RWPE1 (cell line): ENCODE measurements around the gene KIRREL3.

Experiments
- CTCF ChIA-PET: fragments of 350-600 bp; sonication (Branson Sonifier 250); formaldehyde crosslinking; extraction: SDS; loops from one replicate; lab custom pipeline; 2021; lab: Yijun Ruan, JAX
- POLR2A ChIA-PET: fragments of 400-600 bp; formaldehyde crosslinking; extraction: SDS; loops from one replicate; lab custom pipeline; 2020; ENCODE audit warnings: antibody characterized with exemption; ENCODE audit not compliant: low non-redundant PET; lab: Yijun Ruan, JAX
- DNase-seq: peaks from one replicate; pipeline ENCODE4 v3.0.0; 2012; ENCODE audit warnings: low spot score
- H3K27ac ChIP-seq: fragments of 450-650 bp; 2 replicates; pipeline ENCODE4 v1.5.1; 2017
- TF ChIP-seq, protein P1 (sequence below): fragments of 450-650 bp; conservative IDR thresholded peaks from 2 replicates; pipeline ENCODE4 v1.5.1; 2017; ENCODE audit warnings: low read depth, mild to moderate bottlenecking

The KIRREL3 gene

DNA sequence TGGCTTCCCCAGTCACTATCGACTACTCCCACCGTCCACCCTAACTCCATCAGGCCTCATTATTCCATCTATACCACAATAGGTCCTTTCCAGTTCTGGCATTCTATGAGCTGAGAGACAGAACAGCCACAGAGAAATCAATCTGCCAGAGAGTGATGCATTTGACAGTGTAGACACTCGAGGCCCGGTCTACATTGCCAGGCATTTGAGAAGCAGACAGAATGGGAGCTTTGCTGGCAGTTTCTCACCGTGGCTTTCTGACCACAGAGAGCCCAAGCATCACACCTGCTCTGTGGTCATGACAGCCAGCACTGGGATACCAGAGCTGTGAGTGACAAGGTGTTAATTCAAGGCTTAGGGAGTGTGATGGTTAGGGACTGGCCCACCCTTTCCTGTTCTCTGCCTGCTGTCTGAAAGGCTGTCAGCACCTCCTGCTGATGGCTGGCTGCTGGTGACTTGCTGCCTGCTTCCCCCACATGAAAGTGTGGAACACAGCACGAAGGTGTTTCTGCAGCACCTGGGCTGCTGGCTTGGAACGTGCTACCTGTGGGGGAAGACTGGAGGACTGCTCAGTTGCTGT lies 137.8 kb downstream of the KIRREL3 start:
- TF ChIP-seq, protein P1, sequence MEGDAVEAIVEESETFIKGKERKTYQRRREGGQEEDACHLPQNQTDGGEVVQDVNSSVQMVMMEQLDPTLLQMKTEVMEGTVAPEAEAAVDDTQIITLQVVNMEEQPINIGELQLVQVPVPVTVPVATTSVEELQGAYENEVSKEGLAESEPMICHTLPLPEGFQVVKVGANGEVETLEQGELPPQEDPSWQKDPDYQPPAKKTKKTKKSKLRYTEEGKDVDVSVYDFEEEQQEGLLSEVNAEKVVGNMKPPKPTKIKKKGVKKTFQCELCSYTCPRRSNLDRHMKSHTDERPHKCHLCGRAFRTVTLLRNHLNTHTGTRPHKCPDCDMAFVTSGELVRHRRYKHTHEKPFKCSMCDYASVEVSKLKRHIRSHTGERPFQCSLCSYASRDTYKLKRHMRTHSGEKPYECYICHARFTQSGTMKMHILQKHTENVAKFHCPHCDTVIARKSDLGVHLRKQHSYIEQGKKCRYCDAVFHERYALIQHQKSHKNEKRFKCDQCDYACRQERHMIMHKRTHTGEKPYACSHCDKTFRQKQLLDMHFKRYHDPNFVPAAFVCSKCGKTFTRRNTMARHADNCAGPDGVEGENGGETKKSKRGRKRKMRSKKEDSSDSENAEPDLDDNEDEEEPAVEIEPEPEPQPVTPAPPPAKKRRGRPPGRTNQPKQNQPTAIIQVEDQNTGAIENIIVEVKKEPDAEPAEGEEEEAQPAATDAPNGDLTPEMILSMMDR: no peak
- ChIA-PET CTCF (no interaction called here), POLR2A (no interaction called here)
- no peak for DNase-seq
- no peak overlapping the region for H3K27ac ChIP-seq

DNA sequence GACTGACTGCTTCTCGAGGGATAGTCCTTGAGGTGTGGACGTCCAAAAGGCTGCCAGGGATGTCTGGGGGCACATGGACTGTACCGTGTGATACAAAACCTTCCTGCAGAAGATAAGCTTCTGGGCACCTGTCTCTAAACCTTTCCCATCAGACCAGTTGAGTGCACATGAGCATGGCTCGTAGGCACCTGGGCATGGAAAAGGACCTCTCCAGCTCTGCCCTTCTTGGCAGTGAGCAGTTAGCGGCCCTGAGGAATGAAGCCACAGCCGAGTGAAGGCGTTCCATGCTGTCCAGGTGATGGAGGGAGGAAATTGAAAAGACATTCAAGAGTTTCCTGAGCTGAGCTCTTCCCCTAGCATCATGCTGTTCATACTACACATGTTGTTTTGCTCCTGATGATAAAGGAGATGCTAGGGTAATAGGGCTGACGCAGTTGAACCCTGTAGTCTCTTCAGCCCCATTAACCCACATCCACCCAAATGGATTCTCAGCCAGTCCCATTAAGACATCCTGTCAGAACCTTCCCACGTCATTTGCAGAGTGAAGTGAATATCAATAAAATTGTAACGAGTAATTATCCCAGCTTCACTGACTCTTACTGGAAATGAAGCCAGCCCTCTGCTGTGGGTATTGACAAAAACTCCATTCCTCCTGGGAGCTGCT lies 138.6 kb downstream of the KIRREL3 start:
- no peak for DNase-seq
- ChIA-PET CTCF (no interaction called here), POLR2A (no interaction called here)

DNA sequence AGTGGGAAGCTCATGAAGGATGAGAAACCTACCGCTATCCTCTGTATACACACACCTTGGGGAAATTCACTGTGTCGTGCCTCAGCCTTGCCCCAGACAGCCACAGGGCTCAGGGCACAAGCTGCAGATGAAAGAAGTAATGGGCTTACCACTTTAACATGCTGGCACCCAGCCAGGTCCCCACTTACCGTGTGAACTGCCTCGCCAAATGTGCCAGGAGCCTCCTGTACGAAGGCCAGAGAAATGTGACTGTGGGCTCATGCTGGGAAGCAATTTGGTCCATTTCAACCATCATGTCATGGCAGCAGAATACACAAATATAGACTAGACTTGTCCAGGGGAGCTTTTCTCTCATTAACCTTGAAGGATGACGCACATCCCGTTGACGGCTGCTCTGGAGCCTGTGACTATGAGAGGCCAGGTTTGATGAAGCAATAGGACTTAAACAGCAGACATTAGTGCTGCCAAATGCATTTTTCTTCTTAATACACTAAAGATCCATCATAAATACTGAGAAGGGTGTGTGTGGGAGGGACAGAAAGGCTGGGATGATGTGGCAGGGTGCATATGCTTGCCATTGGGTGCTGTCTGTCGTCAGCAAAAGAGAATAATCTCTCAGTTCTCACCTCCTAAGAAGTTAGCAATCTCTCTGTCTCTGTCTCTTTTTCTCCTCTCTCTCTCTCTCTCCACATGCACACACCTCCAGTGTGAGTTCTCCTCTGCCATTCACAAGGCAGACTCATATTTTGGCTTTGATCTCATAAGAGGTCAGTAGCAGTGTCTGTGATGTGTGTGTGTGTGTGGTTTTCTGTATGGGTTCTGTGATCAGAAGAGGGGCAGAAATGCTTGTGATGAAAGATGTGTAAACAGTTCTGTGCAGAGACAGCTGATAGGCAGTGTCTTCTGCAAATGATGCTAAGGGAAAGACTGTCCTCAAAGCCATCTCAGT lies 142.4 kb downstream of the KIRREL3 start:
- H3K27ac ChIP-seq: no peak overlapping the region
- TF ChIP-seq, protein P1: no peak

More for the DNA sequence above, 138.6 kb downstream of the KIRREL3 start:
- H3K27ac ChIP-seq: no peak overlapping the region
- TF ChIP-seq, protein P1: no peak

DNA sequence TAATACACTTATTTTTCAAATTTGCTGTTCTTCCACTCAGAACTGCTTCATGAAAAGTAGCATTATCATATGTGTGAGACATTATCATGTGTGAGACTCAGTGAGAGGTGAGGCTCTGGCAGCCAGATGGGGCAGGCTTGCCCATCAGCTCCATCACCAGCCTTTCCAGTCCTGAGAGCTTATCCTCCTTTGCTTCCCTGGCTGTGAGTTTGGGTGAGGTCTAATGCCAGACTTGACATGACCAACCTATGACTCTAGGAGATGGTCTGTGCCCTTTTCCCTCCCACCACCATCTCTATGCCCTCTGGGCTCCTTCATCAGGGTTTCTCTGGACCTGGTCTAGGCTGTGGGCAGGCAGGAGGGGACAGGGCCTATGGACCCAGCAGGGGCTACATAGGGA lies 145.0 kb downstream of the KIRREL3 start:
- POLR2A ChIA-PET: no interaction called here
- TF ChIP-seq, protein P1: no peak
- H3K27ac ChIP-seq: no peak overlapping the region
- DNase-seq: no peak
- CTCF ChIA-PET: no interaction called here

More for the DNA sequence above, 142.4 kb downstream of the KIRREL3 start:
- no peak for DNase-seq
- POLR2A ChIA-PET: no interaction called here
- CTCF ChIA-PET: no interaction called here

DNA sequence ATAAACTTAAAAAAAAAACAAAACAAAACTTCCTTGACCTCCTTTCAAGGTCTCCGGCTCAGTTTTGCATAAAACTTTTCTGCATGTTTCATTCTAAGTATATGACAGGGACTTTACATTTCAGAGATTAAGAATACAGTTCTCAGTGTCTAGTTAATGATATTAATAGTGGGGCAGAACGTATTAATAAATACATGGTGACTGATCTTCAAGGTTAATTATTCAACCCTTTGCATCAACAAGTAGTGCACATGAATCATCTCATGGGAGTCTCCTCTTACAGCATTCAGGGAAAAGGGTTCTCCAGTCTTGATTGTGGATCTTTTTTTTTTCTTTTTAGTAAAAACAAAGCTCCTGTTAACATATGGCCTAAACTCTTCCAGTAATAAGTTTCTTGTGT lies 146.8 kb downstream of the KIRREL3 start:
- POLR2A ChIA-PET: no interaction called here
- CTCF ChIA-PET: interaction anchor here (0.6 kb wide), 1 partner anchor 122 kb away, joined by 4 read pairs; no protein-coding TSS in a partner anchor
- TF ChIP-seq, protein P1: no peak
- H3K27ac ChIP-seq: no peak overlapping the region
- DNase-seq: no peak

DNA sequence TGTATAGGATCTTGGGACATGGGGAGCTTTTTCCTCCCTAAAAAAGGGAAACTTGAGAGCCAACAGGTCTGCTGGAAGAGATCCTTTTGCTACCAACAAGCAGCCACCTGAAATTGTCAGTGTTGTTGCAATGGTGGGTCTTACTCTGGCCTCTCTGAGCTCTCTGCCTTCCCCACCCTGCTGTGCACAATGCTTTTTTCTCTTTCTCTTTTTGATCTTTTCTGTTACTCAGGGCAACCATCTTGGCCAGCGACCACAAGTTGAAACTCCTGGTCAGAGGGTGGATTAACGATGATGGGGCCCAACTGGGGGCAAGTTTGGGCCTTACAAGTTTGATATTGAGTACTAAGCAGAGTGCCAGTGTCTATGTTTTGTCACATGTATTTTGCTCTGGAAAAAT lies 155.8 kb downstream of the KIRREL3 start:
- TF ChIP-seq, protein P1: no peak
- POLR2A ChIA-PET: no interaction called here
- DNase-seq: no peak
- CTCF ChIA-PET: no interaction called here
- H3K27ac ChIP-seq: no peak overlapping the region
